Measurements from ENCODE around the gene PLEKHB1. TPM values are rescaled to one million over a fixed set of nuclear protein-coding genes. Genes with fewer than 3 reads are reported as not detected.
"Not testable (repeated sequence)": the region's sequence is repeated elsewhere in the genome, so short reads cannot be mapped to it uniquely, and the experiment has no call there.

The PLEKHB1 gene
- total RNA-seq, 6 experiments from 2014 or later: 0.42 to 2.1 (median 0.96) TPM

DNA sequence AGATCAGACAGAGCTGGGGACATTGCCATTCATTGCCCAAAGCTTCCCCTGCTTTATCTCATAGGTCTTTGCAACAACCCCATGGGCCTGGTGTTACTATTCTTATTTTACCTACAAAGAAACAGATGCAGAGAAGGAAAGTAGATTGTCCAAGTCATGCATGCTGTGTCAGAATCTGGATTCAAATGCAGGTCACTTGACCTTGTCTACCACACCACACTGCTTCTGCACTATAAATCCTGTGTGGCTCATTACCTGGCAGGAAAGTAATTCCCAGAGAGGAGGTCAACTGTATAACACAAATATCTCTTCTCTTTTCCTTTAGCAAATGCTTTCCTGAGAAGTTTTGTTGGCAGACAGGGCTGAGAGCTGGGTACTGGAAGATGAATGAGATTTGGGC is 18.5 kb downstream of the PLEKHB1 start:
- TF ChIP-seq, protein P1, sequence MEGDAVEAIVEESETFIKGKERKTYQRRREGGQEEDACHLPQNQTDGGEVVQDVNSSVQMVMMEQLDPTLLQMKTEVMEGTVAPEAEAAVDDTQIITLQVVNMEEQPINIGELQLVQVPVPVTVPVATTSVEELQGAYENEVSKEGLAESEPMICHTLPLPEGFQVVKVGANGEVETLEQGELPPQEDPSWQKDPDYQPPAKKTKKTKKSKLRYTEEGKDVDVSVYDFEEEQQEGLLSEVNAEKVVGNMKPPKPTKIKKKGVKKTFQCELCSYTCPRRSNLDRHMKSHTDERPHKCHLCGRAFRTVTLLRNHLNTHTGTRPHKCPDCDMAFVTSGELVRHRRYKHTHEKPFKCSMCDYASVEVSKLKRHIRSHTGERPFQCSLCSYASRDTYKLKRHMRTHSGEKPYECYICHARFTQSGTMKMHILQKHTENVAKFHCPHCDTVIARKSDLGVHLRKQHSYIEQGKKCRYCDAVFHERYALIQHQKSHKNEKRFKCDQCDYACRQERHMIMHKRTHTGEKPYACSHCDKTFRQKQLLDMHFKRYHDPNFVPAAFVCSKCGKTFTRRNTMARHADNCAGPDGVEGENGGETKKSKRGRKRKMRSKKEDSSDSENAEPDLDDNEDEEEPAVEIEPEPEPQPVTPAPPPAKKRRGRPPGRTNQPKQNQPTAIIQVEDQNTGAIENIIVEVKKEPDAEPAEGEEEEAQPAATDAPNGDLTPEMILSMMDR (IDR thresholded peaks at IDR 0.05): no peak
- no peak for TF ChIP-seq POLR2A (IDR thresholded peaks at IDR 0.05)

DNA sequence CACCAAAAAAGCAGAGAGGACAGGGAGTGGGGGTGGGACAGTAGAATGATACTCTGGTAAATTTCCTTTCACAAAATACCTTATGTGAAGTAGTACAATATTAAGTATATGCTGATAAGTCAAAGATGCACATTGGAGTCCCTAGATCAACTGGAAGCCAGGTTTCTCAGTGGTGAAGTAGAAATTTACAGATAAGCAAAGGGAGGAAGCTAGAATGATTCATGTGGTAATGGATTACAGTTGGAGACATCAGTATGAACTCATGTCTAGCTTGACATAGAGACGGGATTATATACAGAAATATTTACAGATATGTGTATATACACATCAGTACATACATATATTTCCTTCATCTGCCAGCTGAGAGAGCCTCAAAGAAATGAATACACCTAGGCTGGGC is 21.5 kb downstream of the PLEKHB1 start:
- Histone ChIP-seq H3K27me3 (no peaks in the 10 kb centered on the region), H3K36me3 (no peaks in the 10 kb centered on the region), H3K27ac (no peak overlapping the region), H3K4me1 (no peaks in the 10 kb centered on the region), H3K9me3 (no peaks in the 10 kb centered on the region), H3K4me3 (no peak overlapping the region)
- TF ChIP-seq POLR2A (IDR thresholded peaks at IDR 0.05): no peak
- TF ChIP-seq, protein P1 (IDR thresholded peaks at IDR 0.05): no peak
- intact Hi-C loops (cut with DNase I): no loop called here
- 83% methylated on average over 1 of the region's 1 CpG for WGBS (ENCODE audit: insufficient coverage, low coverage, low lambda C conversion rate, missing lambda C conversion rate)
- DNase-seq (no peak), ATAC-seq (no peak)

More for the DNA sequence above, 18.5 kb downstream of the PLEKHB1 start:
- H3K27me3 ChIP-seq: no peaks in the 10 kb centered on the region
- no peak overlapping the region for H3K27ac ChIP-seq
- H3K9me3 ChIP-seq: no peaks in the 10 kb centered on the region
- no peaks in the 10 kb centered on the region for H3K36me3 ChIP-seq
- intact Hi-C loops (cut with DNase I): no loop called here
- H3K4me1 ChIP-seq: peaks cover 0 to 10% (median 0%) of the 10 kb centered on the region in 4 donors
- ATAC-seq: no peak
- no peak overlapping the region for H3K4me3 ChIP-seq
- DNase-seq: no peak

DNA sequence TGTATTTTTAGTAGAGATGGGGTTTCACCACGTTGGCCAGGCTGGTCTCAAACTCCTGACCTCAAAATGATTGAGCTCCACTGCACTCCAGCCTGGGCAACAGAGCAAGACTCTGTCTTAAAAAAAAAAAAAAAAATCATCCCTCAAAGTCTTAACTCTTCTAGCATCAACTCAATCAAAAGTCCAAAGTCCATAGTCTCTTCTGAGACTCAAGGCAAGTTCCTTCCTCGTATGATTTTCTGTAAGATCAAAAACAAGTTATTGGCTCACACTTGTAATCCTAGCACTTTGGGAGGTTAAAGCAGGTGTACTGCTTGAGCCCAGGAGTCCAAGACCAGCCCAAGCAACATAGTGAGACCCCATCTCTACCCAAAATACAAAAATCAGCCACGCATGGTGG is 24.4 kb downstream of the PLEKHB1 start:
- ATAC-seq: no peak
- H3K4me1 ChIP-seq: no peaks in the 10 kb centered on the region
- DNase-seq: no peak
- no peak overlapping the region for H3K4me3 ChIP-seq
- WGBS (ENCODE audit: insufficient coverage, low coverage, low lambda C conversion rate, missing lambda C conversion rate): 90% methylated on average over 1 of the region's 3 CpGs
- no peaks in the 10 kb centered on the region for H3K27me3 ChIP-seq
- no peaks in the 10 kb centered on the region for H3K9me3 ChIP-seq
- TF ChIP-seq, protein P1 (IDR thresholded peaks at IDR 0.05): no peak
- TF ChIP-seq POLR2A (IDR thresholded peaks at IDR 0.05): no peak
- H3K36me3 ChIP-seq: no peaks in the 10 kb centered on the region
- H3K27ac ChIP-seq: no peak overlapping the region
- intact Hi-C loops (cut with DNase I): no loop called here

DNA sequence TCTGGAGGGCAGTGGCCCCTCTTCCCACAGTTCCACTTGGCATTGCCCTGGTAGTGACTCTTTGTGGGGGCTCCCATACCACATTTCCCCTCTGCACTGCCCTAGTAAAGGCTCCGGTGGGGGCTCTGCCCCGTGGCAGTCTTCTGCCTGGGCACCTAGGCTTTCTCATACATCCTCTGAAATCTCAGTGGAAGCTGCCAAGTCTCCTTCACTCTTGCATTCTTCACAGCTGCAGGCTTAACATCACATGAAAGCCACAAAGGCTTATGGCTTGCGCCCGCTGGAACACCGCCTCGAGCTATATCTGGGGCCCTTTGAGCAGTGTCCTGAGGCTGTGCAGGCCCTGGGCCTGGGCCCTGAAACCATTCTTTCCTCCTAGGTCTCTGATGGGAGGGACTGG is 25.3 kb downstream of the PLEKHB1 start:
- WGBS (ENCODE audit: insufficient coverage, low coverage, low lambda C conversion rate, missing lambda C conversion rate): no CpG with 5 or more reads among the region's 6 CpGs
- no peak for TF ChIP-seq POLR2A (IDR thresholded peaks at IDR 0.05)
- TF ChIP-seq, protein P1 (IDR thresholded peaks at IDR 0.05): no peak
- H3K36me3 ChIP-seq: peaks cover 0 to 2% (median 0%) of the 10 kb centered on the region in 4 donors
- no peaks in the 10 kb centered on the region for H3K27me3 ChIP-seq
- H3K9me3 ChIP-seq: no peaks in the 10 kb centered on the region
- no peak overlapping the region for H3K27ac ChIP-seq
- H3K4me1 ChIP-seq: no peaks in the 10 kb centered on the region
- DNase-seq (no peak), ATAC-seq (peak in 1 of 4 donors; percentile 32)
- no peak overlapping the region for H3K4me3 ChIP-seq
- intact Hi-C loops (cut with DNase I): no loop called here

DNA sequence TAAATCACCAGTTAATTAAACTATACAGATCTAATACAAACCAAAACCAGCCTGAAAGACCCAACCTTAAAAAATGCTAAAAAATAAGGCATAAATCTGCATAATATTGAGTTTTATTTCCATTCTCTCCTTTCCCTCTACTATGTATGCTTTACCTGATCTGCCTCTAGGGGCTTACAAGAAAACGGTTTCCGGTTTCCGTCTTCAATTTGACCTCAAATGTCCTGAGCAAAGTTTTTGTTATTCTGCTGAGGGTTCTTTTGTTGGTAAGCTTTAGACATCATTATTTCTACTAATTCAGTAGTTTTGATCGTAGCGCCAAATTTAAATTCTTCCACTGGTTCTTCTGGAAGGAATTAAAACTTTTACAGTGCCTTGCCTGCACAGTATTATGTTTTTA is 30.2 kb downstream of the PLEKHB1 start:
- H3K4me1 ChIP-seq; H3K27ac ChIP-seq; H3K4me3 ChIP-seq; DNase-seq; H3K9me3 ChIP-seq; intact Hi-C loops (cut with DNase I); H3K27me3 ChIP-seq; ATAC-seq: not testable (repeated sequence)
- 93% methylated on average over 5 of the region's 5 CpGs for WGBS (ENCODE audit: insufficient coverage, low coverage, low lambda C conversion rate, missing lambda C conversion rate)
- peaks cover 0 to 25% (median 6%) of the 10 kb centered on the region in 4 donors for H3K36me3 ChIP-seq

Measured in right lobe of liver (tissue), 6 donors.